ENCODE data around the gene LIN9.
"Not testable (repeated sequence)": the region's sequence is repeated elsewhere in the genome, so short reads cannot be mapped to it uniquely, and the experiment has no call there.

Gene LIN9

GRCh38 chr1:226308723-226309397, at the start of gene LIN9:
TSS of gene LIN9 (minus strand) at chr1:226309164. CDS start at chr1:226309139, 25 bp downstream.
- peak; percentile 64 for DNase-seq

GRCh38 chr1:226357416-226357815, 48.5 kb upstream of the LIN9 start:
- no peak for DNase-seq

GRCh38 chr1:226355669-226356551, 46.9 kb upstream of the LIN9 start:
- DNase-seq: no peak

DNA sequence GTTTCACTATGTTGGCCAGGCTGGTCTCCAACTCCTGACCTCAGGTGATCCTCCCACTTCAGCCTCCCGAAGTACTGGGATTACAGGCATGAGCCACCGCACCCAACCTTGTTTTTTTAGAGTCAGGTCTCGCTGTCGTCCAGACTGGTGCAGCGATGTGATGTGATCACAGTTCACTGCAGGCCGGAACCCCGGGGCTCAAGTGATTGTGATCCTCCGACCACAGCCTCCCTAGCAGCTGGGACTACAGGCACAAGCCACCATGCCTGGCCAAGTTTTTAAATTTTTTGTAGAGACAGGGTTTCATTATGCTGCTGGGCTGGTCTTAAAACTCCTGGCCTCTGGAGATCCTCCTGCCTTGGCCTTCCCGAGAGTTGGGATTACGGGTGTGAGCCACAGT, 46.1 kb upstream of the LIN9 start:
- DNase-seq: no peak

GRCh38 chr1:226353698-226354525, 44.9 kb upstream of the LIN9 start:
- DNase-seq: no peak

- DNase-seq: peak; percentile 29
These were observed 42.7 kb upstream of the LIN9 start for GRCh38 chr1:226351709-226352108.

GRCh38 chr1:226350519-226350865, 41.5 kb upstream of the LIN9 start:
- no peak for DNase-seq

GRCh38 chr1:226349801-226350518, 41.0 kb upstream of the LIN9 start:
- peak; percentile 23 for DNase-seq

GRCh38 chr1:226349081-226349480, 40.1 kb upstream of the LIN9 start:
- DNase-seq: no peak

GRCh38 chr1:226344441-226345259, 35.7 kb upstream of the LIN9 start:
- no peak for DNase-seq

DNA sequence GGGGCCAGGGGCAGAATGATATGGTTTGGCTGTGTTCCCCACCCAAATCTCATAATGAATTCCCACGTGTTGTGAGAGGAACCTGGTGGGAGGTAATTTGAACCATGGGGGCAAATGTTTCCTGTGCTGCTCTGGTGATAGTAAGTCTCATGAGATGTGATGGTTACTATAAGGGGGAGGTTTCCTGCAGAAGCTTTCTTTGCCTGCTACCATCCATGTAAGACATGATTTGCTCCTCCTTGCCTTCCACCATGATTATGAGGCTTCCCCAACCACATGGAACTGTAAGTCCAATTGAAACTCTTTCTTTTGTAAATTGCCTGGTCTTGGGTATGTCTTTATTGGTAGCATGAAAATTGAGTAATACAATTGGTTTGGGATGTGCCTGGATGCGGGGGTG, 33.7 kb upstream of the LIN9 start:
- DNase-seq: no peak

DNA sequence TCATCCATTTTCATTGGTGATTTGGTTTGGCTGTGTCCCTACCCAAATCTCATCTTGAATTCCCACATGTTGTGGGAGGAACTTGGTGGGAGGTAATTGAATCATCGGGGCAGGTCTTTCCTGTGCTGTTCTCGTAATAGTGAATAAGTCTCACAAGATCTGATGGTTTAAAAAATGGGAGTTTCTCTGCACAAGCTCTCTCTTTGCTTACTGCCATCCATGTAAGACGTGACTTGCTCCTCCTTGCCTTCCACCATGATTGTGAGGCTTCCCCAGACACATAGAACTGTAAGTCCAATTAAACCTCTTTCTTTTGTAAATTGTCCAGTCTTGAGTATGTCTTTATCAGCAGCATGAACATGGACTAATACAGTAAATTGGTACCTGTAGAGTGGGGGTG, 31.1 kb upstream of the LIN9 start:
- DNase-seq: not testable (repeated sequence)

DNA sequence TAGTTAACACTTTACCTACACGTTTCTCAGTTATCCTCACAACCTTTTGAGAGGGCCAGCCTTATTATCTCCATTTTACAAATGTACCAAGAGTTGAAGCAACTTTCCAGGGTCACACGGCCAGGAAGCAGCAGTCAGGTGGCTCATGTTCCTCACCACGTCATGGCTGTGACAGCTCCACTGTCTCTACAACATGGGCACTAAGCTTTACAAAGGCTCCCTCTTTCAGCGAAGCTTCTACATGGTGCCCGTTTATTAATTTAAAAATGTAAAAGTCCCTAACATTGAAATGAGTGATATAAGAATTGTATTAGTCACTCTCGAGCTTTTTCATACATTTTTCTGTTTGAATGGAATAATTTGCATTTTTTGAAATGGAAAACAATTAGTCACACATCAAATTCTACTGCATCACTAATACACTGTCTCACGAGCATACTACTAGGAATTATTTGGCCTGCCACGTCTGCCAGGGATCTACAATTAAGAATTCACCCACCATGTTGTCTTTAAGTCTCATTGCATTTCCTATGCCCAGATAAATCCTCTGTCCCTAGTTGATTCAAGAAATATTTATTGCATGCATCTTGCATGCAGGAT, 28.4 kb upstream of the LIN9 start:
- no peak for DNase-seq

DNA sequence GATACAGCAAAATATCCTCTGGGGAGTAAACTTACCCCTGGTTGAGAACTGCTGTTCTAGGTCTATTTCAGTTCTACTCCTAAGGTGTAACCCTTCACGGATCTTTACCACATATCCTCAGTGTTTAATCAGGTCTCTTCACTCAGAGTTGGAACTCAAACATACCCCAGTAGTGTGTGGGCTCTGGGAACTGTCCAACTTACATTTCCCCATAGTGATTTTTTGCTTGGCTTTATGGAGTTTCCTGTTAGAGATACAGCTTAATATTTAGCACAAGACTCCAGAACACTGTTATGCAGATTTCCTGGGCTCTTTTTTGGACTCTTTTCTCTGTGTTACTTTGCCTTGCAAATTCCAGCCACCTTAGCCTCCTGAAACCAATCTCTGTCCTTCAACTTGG, 26.7 kb upstream of the LIN9 start:
- no peak for DNase-seq

- DNase-seq: no peak
These were observed 24.0 kb upstream of the LIN9 start for GRCh38 chr1:226332947-226333346.

DNA sequence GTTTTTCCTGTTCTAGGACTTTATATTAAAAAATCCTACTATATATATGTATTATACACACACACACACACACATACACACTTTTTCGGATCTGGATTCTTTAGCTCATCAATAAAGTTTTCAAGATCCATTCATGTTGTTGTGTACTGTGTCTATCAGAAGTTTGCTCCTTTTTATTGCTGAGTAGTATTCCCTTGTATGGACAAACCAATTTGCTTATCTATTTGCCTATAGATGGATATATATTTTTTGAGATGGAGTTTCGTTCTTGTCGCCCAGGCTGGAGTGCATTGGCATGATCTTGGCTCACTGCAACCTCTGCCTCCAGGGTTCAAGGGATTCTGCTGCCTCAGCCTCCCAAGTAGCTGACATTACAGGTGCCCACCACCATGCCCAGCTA, 20.3 kb upstream of the LIN9 start:
- no peak for DNase-seq

DNA sequence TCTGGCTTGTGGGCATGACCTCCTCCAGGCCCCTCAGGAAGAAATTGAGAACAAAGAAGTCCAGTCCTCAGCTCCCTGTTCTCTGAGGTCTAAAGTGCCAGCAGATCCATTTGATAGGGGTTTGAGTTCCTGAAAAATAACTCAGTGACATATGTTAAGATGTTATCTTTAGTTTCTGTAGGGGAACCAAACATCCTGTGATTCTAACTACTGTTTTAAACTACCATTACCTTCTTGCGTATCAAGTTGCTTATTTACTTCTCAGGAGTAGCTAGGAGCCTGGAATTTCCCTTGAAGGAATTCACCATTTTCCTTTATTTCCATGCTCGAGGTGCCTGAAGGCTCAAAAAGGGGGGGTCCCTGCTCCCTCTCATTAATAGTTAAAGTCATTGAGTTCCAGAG, 18.8 kb upstream of the LIN9 start:
- no peak for DNase-seq

DNA sequence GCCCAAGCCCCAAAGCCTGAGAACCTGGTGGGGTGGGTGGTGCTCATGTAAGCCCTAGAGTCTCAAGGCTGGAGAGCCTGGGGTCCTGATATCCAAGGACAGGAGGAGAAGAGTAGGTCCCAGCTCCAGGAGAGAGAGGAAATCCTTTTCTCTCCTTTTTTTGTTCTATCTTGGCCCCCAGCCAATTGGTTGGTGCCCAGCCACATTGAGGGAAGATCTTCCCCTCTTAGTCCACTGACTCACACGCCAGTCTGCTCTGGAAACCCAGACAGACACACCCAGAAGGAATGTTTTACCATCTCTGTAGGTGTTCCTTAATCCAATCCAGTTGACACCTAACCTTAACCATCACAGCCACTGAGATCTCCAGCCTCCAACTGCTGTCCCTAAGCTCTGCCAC, 16.2 kb upstream of the LIN9 start:
- no peak for DNase-seq

- DNase-seq: no peak
These were observed 15.5 kb upstream of the LIN9 start for GRCh38 chr1:226324479-226324878.

- no peak for DNase-seq
These were observed 14.0 kb upstream of the LIN9 start for GRCh38 chr1:226322986-226323385.

DNA sequence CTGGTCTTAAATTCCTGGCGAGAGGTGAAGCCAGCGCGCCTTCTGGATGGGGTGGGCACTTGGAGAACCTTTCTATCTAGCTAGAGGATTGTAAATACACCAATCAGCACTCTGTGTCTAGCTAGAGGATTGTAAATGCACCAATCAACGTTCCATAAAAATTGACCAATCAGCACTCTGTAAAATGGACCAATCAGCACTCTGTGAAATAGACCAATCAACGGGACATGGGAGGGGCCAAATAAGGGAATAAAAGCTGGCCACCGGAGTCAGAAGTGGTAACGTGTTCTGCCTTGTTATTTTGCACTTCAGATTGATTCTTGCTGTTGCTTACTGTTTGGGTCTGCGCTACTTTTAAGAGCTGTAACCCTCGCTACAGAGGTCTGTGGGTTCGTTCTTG, 12.0 kb upstream of the LIN9 start:
- no peak for DNase-seq

DNA sequence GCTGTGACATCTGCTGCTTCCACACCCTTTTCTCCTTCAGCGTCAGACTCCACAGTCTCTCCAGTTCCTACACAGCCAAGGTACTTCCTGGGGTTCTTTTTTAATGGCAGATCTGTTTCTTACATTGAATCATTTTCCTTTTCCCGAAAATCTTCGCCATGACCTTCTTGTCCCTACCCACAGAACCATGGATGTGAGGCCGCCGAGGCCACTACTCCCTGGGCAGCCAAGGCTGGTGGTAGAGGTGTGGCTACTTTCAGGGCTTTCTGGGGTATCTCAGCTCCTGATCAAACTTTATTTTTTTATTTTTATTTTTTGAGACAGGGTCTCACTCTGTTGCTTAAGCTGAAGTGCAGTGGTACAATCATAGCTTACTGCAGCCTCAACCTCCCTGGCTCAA, 9.5 kb upstream of the LIN9 start:
- DNase-seq: no peak

All from SIG-M5 (cell line).